Stimulated activated CD8-positive, alpha-beta memory T cell treated with anti-CD3 and anti-CD28 coated beads, Interleukin-4, amount 100 ng/mL, for 4 hours (primary cell): ENCODE data around the gene CNP.
"Not testable (repeated sequence)": the region's sequence is repeated elsewhere in the genome, so short reads cannot be mapped to it uniquely, and the experiment has no call there.

ENCODE experiments used
- DNase-seq, 2 donors: peaks; one replicate each; pipeline ENCODE4 v3.0.0-alpha.2; 2020; ENCODE audit warnings: low read depth in 2 of 2, low spot score in 1 of 2

The CNP gene

DNA sequence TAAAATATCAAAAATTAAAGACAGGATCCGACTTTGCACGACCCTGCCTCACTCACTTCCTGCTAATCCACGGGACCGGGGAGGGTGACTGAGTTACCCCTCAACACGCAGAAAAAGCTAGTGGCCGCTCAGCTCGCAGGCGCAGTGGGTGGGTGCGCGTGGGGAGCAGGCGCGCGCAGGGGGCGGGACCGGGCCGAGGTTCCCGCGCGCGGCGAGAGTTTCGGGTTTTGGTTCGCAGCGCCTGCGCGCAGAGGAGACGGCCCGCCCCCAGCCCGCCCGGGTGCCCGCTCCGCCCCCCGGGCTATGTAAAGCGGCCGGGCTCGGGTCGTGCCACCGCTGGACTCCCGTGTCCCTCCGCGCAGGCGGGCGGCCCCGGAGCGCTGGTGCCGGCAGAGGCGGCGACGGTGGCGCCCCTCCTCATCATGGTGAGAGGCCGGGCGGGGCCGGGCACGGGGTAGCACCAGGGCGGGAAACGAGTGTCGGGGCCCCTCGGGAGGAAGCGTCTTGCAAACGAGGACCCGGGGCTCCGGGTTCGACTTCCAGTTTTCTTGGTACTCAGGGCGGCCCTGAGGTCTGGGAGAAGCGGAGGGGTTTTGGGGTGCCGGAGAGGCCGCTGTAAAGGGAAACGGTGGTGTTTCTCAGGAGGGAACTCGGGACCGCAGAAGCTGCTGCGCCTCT lies at the start of gene CNP:
Gene CNP, plus strand, starts transcription at position 333 of the 678 bp plus-strand sequence. Its CDS starts 90 bp downstream, at position 423.
- peak; percentile 75 to 83 for DNase-seq

DNA sequence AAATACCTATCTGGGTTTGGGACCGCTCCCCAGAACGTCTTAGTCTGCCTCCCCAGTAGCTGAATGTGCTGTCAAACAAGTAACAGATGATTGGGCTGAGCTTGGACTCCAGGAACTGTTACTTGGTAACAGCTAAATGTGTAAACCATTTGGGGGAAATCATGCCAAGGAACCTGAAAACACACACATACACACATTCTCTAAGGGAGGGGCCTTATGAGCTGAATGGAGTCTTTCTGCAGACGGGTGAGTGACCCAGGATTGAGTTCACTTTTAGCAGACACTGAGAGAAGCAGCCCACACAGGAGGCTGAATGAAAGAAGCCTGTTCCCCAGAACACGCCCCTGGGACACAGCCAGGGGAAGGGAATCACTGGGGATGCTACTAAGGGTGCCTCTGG lies 49.4 kb upstream of the CNP start:
- DNase-seq: no peak

DNA sequence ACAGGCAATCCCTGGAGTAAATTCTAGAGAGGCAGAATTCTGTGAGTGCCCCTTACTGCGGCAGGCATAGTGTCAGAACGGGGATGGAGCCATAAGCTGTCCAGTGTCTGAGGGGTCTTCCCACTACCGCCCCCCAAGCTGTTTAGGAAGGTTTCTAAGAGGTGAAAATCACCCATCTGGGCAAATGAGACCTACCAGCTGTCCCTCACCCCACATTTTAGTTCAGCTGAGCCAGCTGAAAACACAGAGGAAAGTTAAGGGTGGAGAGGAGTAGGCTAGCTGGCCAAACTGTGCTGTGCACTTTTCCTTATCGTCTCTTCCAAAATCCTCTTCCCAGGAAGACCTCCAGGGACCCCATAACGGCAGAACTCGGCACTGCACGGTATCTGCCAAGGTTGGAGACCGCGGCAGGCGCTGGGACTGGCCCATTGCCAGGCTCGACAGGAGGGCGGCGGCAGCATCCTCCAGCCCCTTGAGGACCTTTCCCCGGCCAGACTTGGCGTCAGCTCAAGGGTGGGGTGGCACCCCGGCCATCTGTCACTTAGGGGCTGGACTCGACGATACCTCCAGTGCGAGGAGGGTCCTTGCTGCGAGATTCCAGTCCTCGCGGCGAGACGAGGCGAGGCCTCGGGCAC lies 48.8 kb upstream of the CNP start:
- DNase-seq: no peak

DNA sequence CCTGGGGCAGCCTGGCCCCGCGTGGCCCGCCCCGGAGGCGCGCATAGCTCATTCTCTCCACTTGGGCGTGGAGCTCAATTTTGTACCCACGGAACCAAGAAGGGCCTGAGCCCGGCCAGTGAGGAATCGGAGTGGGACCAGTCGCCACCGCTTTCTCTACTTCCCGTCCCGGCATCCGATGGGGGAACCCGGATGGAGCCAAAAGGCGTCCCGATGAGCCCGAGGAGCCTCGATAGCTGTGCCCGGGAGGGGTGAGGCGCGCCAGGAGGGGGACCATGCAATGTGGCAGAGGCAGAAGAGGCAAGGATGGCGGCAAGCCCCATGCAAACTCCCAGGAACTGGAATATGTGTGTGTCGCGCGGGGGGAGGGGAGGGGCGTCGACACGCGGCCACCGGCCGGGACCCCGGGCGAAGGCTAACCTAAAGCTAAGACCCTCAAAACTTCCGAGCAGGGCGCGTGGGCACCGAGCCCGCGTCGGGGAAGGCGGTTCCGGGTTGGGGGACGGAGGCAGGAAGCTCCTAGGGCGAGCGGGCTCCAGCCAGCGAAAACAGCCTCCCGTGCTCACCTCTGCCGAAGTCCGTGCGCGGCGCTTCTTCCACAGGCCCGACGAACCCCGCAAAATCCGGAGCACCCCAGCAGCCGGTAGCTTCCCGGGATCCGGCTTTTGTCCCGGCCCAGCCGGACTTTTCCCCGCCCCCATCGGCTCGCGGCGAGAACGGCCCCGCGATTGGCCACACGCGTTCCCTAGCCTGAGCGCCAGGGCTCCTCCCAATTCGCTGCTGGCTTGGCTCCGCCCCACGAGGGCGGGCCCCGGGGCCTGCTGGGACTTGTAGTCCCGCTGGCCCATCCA lies 48.1 kb upstream of the CNP start, which contains the start of gene ACLY:
Gene ACLY, minus strand, starts transcription at position 638 of the 851 bp plus-strand sequence. CDS start 5,078 bp downstream, outside the sequence.
- DNase-seq: peak; percentile 87 to 92

DNA sequence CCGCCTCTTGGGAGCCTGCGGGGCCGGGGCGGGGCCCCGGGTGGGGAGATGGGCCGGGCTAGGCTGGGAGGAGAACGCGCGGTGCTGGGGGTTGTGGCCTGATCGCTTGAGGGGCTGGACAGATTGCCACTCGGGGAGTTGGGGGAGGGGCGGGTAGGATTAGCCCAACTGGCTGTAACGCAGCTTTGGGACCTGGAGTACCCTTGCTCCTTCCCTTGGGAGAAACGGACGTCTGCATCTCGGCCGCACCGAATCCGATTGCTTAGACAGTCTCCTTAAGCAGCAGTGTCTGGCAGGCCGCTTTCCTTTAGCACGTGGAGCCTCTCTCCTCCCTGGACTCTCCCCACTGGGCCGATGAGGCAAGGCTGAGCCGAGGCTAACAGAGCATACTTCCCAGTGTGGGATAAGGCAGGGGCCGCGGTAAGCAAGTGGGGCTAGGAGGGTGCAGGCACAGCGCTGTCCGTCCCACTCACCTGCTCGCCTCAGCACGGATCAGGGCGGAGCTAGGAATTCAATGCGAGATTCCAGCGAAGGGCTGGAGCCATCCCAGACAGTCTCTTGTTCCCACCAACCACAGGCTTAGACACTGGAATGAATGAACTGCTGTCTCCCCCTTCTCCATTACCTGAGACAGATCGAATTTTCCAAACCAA lies 47.3 kb upstream of the CNP start:
- DNase-seq: no peak

GRCh38 chr17:41919840-41920579 lies 46.6 kb upstream of the CNP start:
- DNase-seq: no peak

- no peak for DNase-seq
These were observed 46.0 kb upstream of the CNP start for GRCh38 chr17:41920580-41920955.

- DNase-seq: no peak
These were observed 40.5 kb upstream of the CNP start for GRCh38 chr17:41925991-41926590.

GRCh38 chr17:41928693-41929251 lies 37.8 kb upstream of the CNP start:
- DNase-seq: no peak

GRCh38 chr17:41930009-41930832 lies 36.4 kb upstream of the CNP start, which contains the start of gene ODAD4:
Gene ODAD4, plus strand, starts transcription at chr17:41930617. Its CDS starts 107 bp downstream, at chr17:41930724.
- DNase-seq: peak; percentile 87 to 88

GRCh38 chr17:41930833-41931156 lies 35.8 kb upstream of the CNP start:
- not testable (repeated sequence) for DNase-seq

DNA sequence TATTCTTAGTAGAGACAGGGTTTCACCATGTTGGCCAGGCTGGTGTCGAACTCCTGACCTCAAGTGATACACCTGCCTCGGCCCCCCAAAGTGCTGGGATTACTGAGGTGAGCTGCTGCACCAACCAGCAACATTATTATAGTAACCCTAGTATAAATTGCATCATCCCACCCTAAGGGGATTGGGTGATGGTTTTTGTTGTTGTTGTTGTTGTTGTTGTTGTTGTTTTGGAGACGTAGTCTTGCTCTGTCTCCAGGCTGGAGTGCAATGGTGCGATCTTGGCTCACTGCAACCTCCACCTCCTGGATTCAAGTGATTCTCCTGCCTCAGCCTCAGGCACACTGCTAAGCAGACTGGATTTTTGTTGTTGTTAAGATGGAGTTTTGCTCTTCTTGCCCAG lies 34.9 kb upstream of the CNP start:
- DNase-seq: not testable (repeated sequence)

DNA sequence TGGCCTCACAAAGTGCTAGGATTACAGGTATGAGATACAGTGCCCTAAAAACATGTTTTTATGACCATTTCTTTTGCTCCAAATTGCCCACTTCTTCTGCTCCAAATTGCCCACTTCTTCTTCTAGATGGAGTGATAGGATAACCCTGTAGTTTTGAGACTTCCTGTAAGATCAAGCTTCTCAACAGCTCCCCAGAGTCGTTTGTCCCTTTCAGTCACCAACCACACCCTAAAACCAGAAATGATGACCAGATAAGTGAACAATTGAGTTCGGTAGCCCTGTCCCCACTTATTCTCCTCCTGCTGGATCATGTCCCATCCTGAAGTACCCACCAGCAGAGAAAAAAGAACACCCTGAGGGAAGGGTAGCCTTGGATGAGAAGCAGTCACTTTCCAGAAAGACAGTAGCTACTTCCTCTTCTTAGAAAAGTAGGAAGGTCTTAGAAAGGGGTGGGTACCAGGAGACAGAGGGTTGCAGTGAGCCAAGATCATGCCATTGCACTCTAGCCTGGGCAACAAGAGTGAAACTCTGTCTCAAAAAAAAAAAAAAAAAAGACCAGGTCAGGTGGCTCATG lies 33.7 kb upstream of the CNP start:
- DNase-seq: no peak

- DNase-seq: no peak
These were observed 31.0 kb upstream of the CNP start for GRCh38 chr17:41935641-41936040.

- DNase-seq: no peak
These were observed 28.3 kb upstream of the CNP start for GRCh38 chr17:41937970-41938954.

GRCh38 chr17:41939044-41939692 lies 27.4 kb upstream of the CNP start:
- no peak for DNase-seq

GRCh38 chr17:41939693-41940090 lies 26.9 kb upstream of the CNP start:
- no peak for DNase-seq
